Measurements from ENCODE around the gene HSF2BP. TPM values are rescaled to one million over a fixed set of nuclear protein-coding genes. Genes with fewer than 3 reads are reported as not detected.

HSF2BP gene
- total and polyA plus RNA-seq, 2 of the 8 experiments (the other 6 are each of a cell fraction or from before 2014, with no cell fraction given) = 0.51 to 0.93 TPM

- no peak overlapping the region for H3K18ac ChIP-seq (ENCODE audit: extremely low read depth, low read length)
- H2BK120ac ChIP-seq (replicated peaks; ENCODE audit: low read depth, low read length) = no peak overlapping the region
- no peak overlapping the region for H4K91ac ChIP-seq (replicated peaks; ENCODE audit: insufficient read length, low read length)
- H3K79me2 ChIP-seq (ENCODE audit: control insufficient read depth in 1 of 2, insufficient read depth in 2 of 2, low read length in 2 of 2) = no peaks in the 10 kb centered on the region
- DNase-seq (ENCODE audit: low read depth in 1 of 2, low spot score in 2 of 2) (no peak), FAIRE-seq (no peak)
- no peak overlapping the region for H3K14ac ChIP-seq (ENCODE audit: insufficient read length)
- no peak overlapping the region for H2BK12ac ChIP-seq (ENCODE audit: low read depth, low read length)
- no peak overlapping the region for H2BK5ac ChIP-seq (ENCODE audit: low read depth, low read length)
- H3K23ac ChIP-seq (ENCODE audit: insufficient read length) = no peak overlapping the region
- CTCF ChIA-PET (ENCODE audit: partially characterized antibody) = interaction anchor here (1.5 kb wide), 1 partner anchor 11 kb away, joined by 3 read pairs; no protein-coding TSS in a partner anchor
- H3K27me3 ChIP-seq (replicated peaks in 1 of 4; ENCODE audit: control insufficient read depth in 3 of 4, extremely low read depth in 1 of 4, insufficient read depth in 3 of 4, low read length in 3 of 4) = 0 out of 7 replicates have a peak, but pooled peaks cover 0 to 2% (median 0%) of the 10 kb centered on the region in 4 experiments
- H3K27ac ChIP-seq (ENCODE audit: low read depth, low read length) = no peak overlapping the region
- H2BK20ac ChIP-seq (ENCODE audit: low read length) = no peak overlapping the region
- peaks cover 0 to 3% (median 1%) of the 10 kb centered on the region in 4 experiments; a peak in 2 of 7 replicates for H3K4me1 ChIP-seq (replicated peaks in 1 of 4; ENCODE audit: control insufficient read depth in 3 of 4, insufficient read depth in 4 of 4, low read length in 3 of 4)
- H3K9ac ChIP-seq (replicated peaks in 1 of 4; ENCODE audit: extremely low read depth in 1 of 4, low read depth in 3 of 4, low read length in 3 of 4) = no peak overlapping the region; a peak in 1 of 7 replicates
- 89% methylated on average over 7 of the region's 7 CpGs; no CpG with 5 or more reads in 1 of the 2 experiments for WGBS, 2 experiments (ENCODE audit: extremely low coverage in 1 of 2, insufficient coverage in 1 of 2, insufficient read length in 1 of 2, insufficient replicate concordance in 2 of 2, low coverage in 1 of 2, low lambda C conversion rate in 2 of 2, missing lambda C conversion rate in 1 of 2)
- no peak overlapping the region for H4K5ac ChIP-seq (ENCODE audit: insufficient read length, low read depth, low read length)
- H2AFZ ChIP-seq (ENCODE audit: low read length) = no peak overlapping the region
- no peaks in the 10 kb centered on the region for H3K36me3 ChIP-seq (ENCODE audit: control insufficient read depth in 2 of 4, insufficient read depth in 4 of 4, low read length in 3 of 4)
- no peaks in the 10 kb centered on the region for H3K79me1 ChIP-seq (ENCODE audit: low read depth, low read length)
- H3K56ac ChIP-seq (replicated peaks; ENCODE audit: insufficient read length, low read depth, low read length) = no peak overlapping the region
- H3K9me3 ChIP-seq (ENCODE audit: insufficient read depth in 2 of 2, low read depth in 1 of 2, low read length in 1 of 2) = no peaks in the 10 kb centered on the region
- no peak overlapping the region for H3K4ac ChIP-seq (replicated peaks; ENCODE audit: insufficient read length, low read depth, low read length)
- H2AK5ac ChIP-seq (ENCODE audit: low read depth, low read length) = no peak overlapping the region
- H3K23me2 ChIP-seq (ENCODE audit: low read depth, low read length) = no peaks in the 10 kb centered on the region
- H4K8ac ChIP-seq (ENCODE audit: extremely low read depth, insufficient read depth, low read length) = peak overlapping the region; percentile 51; the same call in 1 of the 2 replicates
- no peak overlapping the region for H3K4me3 ChIP-seq (ENCODE audit: extremely low read depth in 1 of 4, insufficient read depth in 2 of 4, low read depth in 3 of 4, low read length in 4 of 4)
- POLR2A ChIA-PET (ENCODE audit: partially characterized antibody) = no interaction called here
- H2BK15ac ChIP-seq (ENCODE audit: low read length) = no peak overlapping the region
- TF ChIP-seq RFX5 (IDR thresholded peaks at IDR 0.05; ENCODE audit: borderline replicate concordance, low read depth, low read length) (no peak), GTF2F1 (IDR thresholded peaks at IDR 0.05; ENCODE audit: borderline replicate concordance, low read depth, low read length) (no peak), FOSL1 (IDR thresholded peaks at IDR 0.05; ENCODE audit: insufficient read depth, low read depth, low read length) (no peak), CREB1 (IDR thresholded peaks at IDR 0.05) (no peak), SRF (IDR thresholded peaks at IDR 0.05; ENCODE audit: low read depth, low read length) (no peak), SUZ12 (IDR thresholded peaks at IDR 0.05; ENCODE audit: low read length) (no peak), SP1 (IDR thresholded peaks at IDR 0.05; ENCODE audit: low read depth, low read length) (no peak)
- H3K4me2 ChIP-seq (ENCODE audit: insufficient read depth in 1 of 2, low read depth in 2 of 2, low read length in 2 of 2) = no peak overlapping the region
- no peaks in the 10 kb centered on the region for H4K20me1 ChIP-seq (replicated peaks in 1 of 2; ENCODE audit: control insufficient read depth in 1 of 2, insufficient read depth in 2 of 2, low read length in 2 of 2)
Observed at GRCh38 chr21:43573921-43574320, 85.4 kb downstream of the HSF2BP start.
